ENCODE data around the gene MAP3K9. TPM values are rescaled to one million over a fixed set of nuclear protein-coding genes. Genes with fewer than 3 reads are reported as not detected.

MAP3K9 gene
- total and polyA plus RNA-seq, 10 of the 15 experiments (the other 5 are each of a cell fraction or from before 2014, with no cell fraction given), result 0.48 to 7.9 (median 2.9) TPM

GRCh38 chr14:70789361-70789760, 20.0 kb downstream of the MAP3K9 start (continued):
- TF ChIP-seq BCLAF1 (IDR thresholded peaks at IDR 0.05), result no peak
- TF ChIP-seq ZSCAN29 (IDR thresholded peaks at IDR 0.05), result no peak

DNA sequence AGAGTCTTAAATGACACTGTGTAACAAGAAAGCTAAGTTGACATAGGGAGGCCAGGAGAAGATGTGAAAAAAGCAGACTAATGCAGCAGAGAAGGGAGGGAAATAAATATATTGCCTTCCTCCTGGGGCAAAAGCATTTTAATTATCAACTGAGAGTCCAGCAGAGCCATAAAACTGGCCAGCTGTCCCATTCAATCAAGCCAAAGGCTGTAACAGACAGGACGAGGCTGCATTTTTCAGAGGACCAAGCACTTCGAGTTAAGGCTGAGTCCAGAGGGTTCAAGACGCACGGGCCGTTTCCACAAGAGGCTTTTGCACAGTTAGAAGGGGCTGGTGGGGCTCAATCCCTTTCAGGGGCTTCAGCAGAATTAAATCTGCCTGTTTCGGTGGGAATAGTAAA, 20.4 kb downstream of the MAP3K9 start:
- BruUV-seq (replicated peaks), result no TSS peak
- Histone ChIP-seq H3K27me3 (replicated peaks in 1 of 2; ENCODE audit: control insufficient read depth in 2 of 2, insufficient read depth in 2 of 2, low read length in 1 of 2) (no peaks in the 10 kb centered on the region), H3K9ac (ENCODE audit: control insufficient read depth, insufficient read depth, low read length) (no peak overlapping the region), H3K36me3 (ENCODE audit: control insufficient read depth in 2 of 2, insufficient read depth in 2 of 2, low read length in 1 of 2) (no peaks in the 10 kb centered on the region; a peak in 2 of 4 replicates), H3K4me3 (no peak overlapping the region), H2AFZ (ENCODE audit: control insufficient read depth, low read depth, low read length) (no peak overlapping the region), H3K4me1 (ENCODE audit: control insufficient read depth, insufficient read depth, low read length) (no peaks in the 10 kb centered on the region), H3K79me2 (ENCODE audit: control insufficient read depth, insufficient read depth, low read length) (no peaks in the 10 kb centered on the region), H3K27ac (ENCODE audit: control insufficient read depth, insufficient read depth) (no peak overlapping the region), H3K9me3 (replicated peaks; ENCODE audit: control insufficient read depth, insufficient read depth, low read length) (no peaks in the 10 kb centered on the region), H3K4me2 (ENCODE audit: control insufficient read depth, insufficient read depth) (no peak overlapping the region), H4K20me1 (ENCODE audit: control insufficient read depth, insufficient read depth) (no peaks in the 10 kb centered on the region)
- FAIRE-seq (no peak), DNase-seq (ENCODE audit: low read depth, low spot score) (no peak), ATAC-seq (no peak)
- RAD21 ChIA-PET (ENCODE audit: unreplicated experiment), result no interaction called here
- intact Hi-C loops (cut with micrococcal nuclease; ENCODE audit: unreplicated experiment), result no loop called here
- in situ Hi-C loops (cut with MboI), result no loop called here
- SMC1A ChIA-PET (ENCODE audit: uncharacterized antibody, unreplicated experiment), result interaction anchor here (1.3 kb wide), 1 partner anchor 9 kb away, joined by 3 read pairs; no protein-coding TSS in a partner anchor
- POLR2A ChIA-PET, result no interaction called here
- 98% methylated on average over 6 of the region's 6 CpGs for WGBS (ENCODE audit: insufficient coverage, insufficient replicate concordance, low lambda C conversion rate, missing lambda C conversion rate)
- CTCF ChIA-PET, result no interaction called here
- TF ChIP-seq PRDM15 (CRISPR knock-in tag; IDR thresholded peaks at IDR 0.05), result no peak
- TF ChIP-seq, protein P1, sequence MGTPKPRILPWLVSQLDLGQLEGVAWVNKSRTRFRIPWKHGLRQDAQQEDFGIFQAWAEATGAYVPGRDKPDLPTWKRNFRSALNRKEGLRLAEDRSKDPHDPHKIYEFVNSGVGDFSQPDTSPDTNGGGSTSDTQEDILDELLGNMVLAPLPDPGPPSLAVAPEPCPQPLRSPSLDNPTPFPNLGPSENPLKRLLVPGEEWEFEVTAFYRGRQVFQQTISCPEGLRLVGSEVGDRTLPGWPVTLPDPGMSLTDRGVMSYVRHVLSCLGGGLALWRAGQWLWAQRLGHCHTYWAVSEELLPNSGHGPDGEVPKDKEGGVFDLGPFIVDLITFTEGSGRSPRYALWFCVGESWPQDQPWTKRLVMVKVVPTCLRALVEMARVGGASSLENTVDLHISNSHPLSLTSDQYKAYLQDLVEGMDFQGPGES (IDR thresholded peaks at IDR 0.05), result no peak
- TF ChIP-seq BCL11A (IDR thresholded peaks at IDR 0.05; ENCODE audit: low read depth, low read length), result no peak
- TF ChIP-seq POLR2AphosphoS5 (IDR thresholded peaks at IDR 0.05; ENCODE audit: low read length), result no peak
- no peak for TF ChIP-seq RFX5 (IDR thresholded peaks at IDR 0.05; ENCODE audit: low read depth, low read length)
- no peak for TF ChIP-seq SMC3 (IDR thresholded peaks at IDR 0.05; ENCODE audit: borderline replicate concordance, low read length)
- TF ChIP-seq, protein P2, sequence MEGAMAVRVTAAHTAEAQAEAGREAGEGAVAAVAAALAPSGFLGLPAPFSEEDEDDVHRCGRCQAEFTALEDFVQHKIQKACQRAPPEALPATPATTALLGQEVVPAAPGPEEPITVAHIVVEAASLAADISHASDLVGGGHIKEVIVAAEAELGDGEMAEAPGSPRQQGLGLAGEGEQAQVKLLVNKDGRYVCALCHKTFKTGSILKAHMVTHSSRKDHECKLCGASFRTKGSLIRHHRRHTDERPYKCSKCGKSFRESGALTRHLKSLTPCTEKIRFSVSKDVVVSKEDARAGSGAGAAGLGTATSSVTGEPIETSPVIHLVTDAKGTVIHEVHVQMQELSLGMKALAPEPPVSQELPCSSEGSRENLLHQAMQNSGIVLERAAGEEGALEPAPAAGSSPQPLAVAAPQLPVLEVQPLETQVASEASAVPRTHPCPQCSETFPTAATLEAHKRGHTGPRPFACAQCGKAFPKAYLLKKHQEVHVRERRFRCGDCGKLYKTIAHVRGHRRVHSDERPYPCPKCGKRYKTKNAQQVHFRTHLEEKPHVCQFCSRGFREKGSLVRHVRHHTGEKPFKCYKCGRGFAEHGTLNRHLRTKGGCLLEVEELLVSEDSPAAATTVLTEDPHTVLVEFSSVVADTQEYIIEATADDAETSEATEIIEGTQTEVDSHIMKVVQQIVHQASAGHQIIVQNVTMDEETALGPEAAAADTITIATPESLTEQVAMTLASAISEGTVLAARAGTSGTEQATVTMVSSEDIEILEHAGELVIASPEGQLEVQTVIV (IDR thresholded peaks at IDR 0.05; ENCODE audit: borderline replicate concordance, partially characterized antibody), result no peak
- no peak for TF ChIP-seq DPF2 (IDR thresholded peaks at IDR 0.05)
